Measurements from ENCODE around the gene NUDT1. TPM values are rescaled to one million over a fixed set of nuclear protein-coding genes. Genes with fewer than 3 reads are reported as not detected.

Gene NUDT1
- total RNA-seq, 3 donors from 2014 or later = 83.7 to 105 (median 96.8) TPM

GRCh38 chr7:2225336-2225735 lies 16.7 kb upstream of the NUDT1 start:
- Mint-ChIP-seq H3K4me1 (ENCODE audit: low read depth) (peaks cover 8% of the 10 kb centered on the region), H3K9me3 (no peaks in the 10 kb centered on the region), H3K4me3 (no peak overlapping the region), H3K36me3 (ENCODE audit: insufficient read depth) (peaks cover 28% of the 10 kb centered on the region), H3K27me3 (ENCODE audit: low read depth) (no peaks in the 10 kb centered on the region)
- no peak for DNase-seq
- no peak for ATAC-seq

GRCh38 chr7:2225830-2226229 lies 16.2 kb upstream of the NUDT1 start:
- Mint-ChIP-seq H3K36me3 (ENCODE audit: insufficient read depth) (peaks cover 28% of the 10 kb centered on the region), H3K4me3 (no peak overlapping the region), H3K27me3 (ENCODE audit: low read depth) (no peaks in the 10 kb centered on the region), H3K4me1 (ENCODE audit: low read depth) (peaks cover 10% of the 10 kb centered on the region), H3K9me3 (no peaks in the 10 kb centered on the region)
- ATAC-seq (no peak), DNase-seq (no peak)

GRCh38 chr7:2227699-2228098 lies 14.3 kb upstream of the NUDT1 start:
- Mint-ChIP-seq H3K36me3 (ENCODE audit: insufficient read depth) (peaks cover 23% of the 10 kb centered on the region), H3K4me1 (ENCODE audit: low read depth) (peaks cover 16% of the 10 kb centered on the region), H3K4me3 (no peak overlapping the region), H3K27me3 (ENCODE audit: low read depth) (no peaks in the 10 kb centered on the region), H3K9me3 (no peaks in the 10 kb centered on the region)
- DNase-seq = no peak
- no peak for ATAC-seq

DNA sequence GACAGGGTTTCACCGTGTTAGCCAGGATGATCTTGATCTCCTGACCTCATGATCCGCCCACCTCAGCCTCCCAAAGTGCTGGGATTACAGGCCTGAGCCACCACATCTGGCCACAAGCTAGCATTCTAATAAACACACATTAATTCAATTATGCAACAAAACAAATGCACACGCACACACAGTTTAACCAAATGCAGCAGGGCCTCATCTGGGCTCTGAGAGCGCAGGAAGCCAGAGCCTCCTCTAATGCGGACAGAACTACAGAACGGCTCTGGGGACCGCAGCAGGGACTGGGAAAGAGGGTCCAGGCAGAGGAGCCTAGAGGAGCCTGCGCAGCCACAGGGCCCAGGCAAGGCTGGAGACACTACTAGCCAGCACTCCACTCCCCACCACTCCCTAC lies 13.1 kb upstream of the NUDT1 start:
- no peaks in the 10 kb centered on the region for H3K27me3 Mint-ChIP-seq (ENCODE audit: low read depth)
- no peak overlapping the region for H3K4me3 Mint-ChIP-seq
- DNase-seq = no peak

DNA sequence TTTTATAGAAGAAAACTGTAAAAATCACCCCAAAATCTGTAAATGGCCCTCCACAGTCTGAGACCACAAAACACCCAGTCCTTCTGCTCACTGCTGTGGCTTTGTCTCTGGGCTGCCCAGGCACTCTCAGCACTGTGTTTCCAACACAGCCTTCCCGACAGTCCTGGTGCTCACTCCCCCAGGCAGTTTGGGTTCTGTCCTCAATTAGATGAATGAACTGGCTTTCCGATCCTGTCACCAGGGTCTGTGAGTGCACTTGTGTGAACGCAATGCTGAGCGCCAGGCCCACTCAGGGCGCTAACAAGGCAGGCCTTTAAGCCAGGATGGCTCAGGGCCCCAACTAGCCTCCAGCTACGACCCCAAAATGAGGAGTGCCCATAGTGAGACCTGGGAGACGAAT lies 12.6 kb upstream of the NUDT1 start:
- Mint-ChIP-seq H3K4me1 (ENCODE audit: low read depth) (peaks cover 23% of the 10 kb centered on the region), H3K27me3 (ENCODE audit: low read depth) (no peaks in the 10 kb centered on the region), H3K9me3 (no peaks in the 10 kb centered on the region), H3K4me3 (no peak overlapping the region), H3K36me3 (ENCODE audit: insufficient read depth) (peaks cover 17% of the 10 kb centered on the region)
- DNase-seq = no peak
- no peak for ATAC-seq

More for the DNA sequence above, 13.1 kb upstream of the NUDT1 start:
- no peak for ATAC-seq
- H3K4me1 Mint-ChIP-seq (ENCODE audit: low read depth) = peaks cover 22% of the 10 kb centered on the region
- H3K36me3 Mint-ChIP-seq (ENCODE audit: insufficient read depth) = peaks cover 23% of the 10 kb centered on the region
- no peaks in the 10 kb centered on the region for H3K9me3 Mint-ChIP-seq

DNA sequence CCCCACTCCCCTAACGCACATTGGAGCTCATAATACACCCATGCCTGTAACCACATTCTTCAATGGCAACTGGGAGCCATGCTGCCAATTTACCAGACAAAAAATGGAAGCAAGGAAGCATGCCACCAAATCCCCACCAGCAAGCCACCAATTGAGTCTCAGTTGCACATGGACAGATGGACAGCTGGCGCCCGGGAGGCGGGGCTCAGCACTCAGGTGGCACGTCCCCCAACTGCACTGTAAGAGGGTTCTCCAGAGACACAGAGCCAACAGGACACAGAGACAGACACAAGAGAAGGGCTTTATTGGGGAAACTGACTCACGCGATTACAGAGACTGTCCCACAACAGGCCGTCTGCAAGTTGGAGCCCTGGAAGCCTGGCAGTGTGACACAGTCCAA lies 11.8 kb upstream of the NUDT1 start:
- H3K36me3 Mint-ChIP-seq (ENCODE audit: insufficient read depth) = peaks cover 24% of the 10 kb centered on the region
- no peaks in the 10 kb centered on the region for H3K27me3 Mint-ChIP-seq (ENCODE audit: low read depth)
- DNase-seq = no peak
- no peak for ATAC-seq
- peaks cover 29% of the 10 kb centered on the region for H3K4me1 Mint-ChIP-seq (ENCODE audit: low read depth)
- peak overlapping the region; percentile 35 for H3K4me3 Mint-ChIP-seq
- H3K9me3 Mint-ChIP-seq = no peaks in the 10 kb centered on the region

DNA sequence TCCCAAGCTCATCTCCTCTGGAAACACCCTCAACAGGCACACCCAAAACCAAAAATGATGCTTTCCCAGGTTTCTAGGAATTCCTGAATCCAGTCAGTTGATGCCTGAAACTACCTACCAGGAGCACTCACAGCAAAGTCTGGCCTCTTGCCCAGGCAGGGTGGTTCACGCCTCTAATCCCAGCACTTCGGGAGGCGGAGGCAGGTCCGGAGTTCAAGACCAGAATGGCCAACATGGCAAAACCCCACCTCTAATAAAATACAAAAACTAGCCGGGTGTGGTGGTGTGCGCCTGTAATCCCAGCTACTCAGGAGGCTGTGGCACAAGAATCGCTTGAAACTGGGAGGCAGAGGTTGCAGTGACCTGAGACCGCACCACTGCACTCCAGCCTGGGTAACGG lies 11.1 kb upstream of the NUDT1 start:
- Mint-ChIP-seq H3K36me3 (ENCODE audit: insufficient read depth) (peaks cover 22% of the 10 kb centered on the region), H3K9me3 (no peaks in the 10 kb centered on the region), H3K4me3 (peak overlapping the region; percentile 35), H3K4me1 (ENCODE audit: low read depth) (peaks cover 31% of the 10 kb centered on the region), H3K27me3 (ENCODE audit: low read depth) (no peaks in the 10 kb centered on the region)
- no peak for DNase-seq
- ATAC-seq = no peak

GRCh38 chr7:2231992-2232765 lies 9.8 kb upstream of the NUDT1 start:
- Mint-ChIP-seq H3K9me3 (no peaks in the 10 kb centered on the region), H3K4me3 (peak overlapping the region; percentile 90), H3K36me3 (ENCODE audit: insufficient read depth) (peaks cover 20% of the 10 kb centered on the region), H3K4me1 (ENCODE audit: low read depth) (peaks cover 31% of the 10 kb centered on the region), H3K27me3 (ENCODE audit: low read depth) (no peaks in the 10 kb centered on the region)
- ATAC-seq (peak; percentile 65 to 66), DNase-seq (peak; percentile 10)

GRCh38 chr7:2232766-2233520 lies 9.1 kb upstream of the NUDT1 start, which contains the start of gene MAD1L1:
MAD1L1 (minus strand) TSS chr7:2232945; CDS start chr7:2230133, 2,812 bp downstream.
- H3K36me3 Mint-ChIP-seq (ENCODE audit: insufficient read depth) = peaks cover 22% of the 10 kb centered on the region
- H3K9me3 Mint-ChIP-seq = no peaks in the 10 kb centered on the region
- H3K4me3 Mint-ChIP-seq = peak within 1 kb of the TSS; percentile 90
- ATAC-seq = peak; percentile 94 to 95
- H3K27me3 Mint-ChIP-seq (ENCODE audit: low read depth) = no peaks in the 10 kb centered on the region
- H3K4me1 Mint-ChIP-seq (ENCODE audit: low read depth) = peaks cover 31% of the 10 kb centered on the region
- peak; percentile 86 for DNase-seq

- Mint-ChIP-seq H3K4me1 (ENCODE audit: low read depth) (peaks cover 31% of the 10 kb centered on the region), H3K4me3 (peak overlapping the region; percentile 64), H3K27me3 (ENCODE audit: low read depth) (no peaks in the 10 kb centered on the region), H3K36me3 (ENCODE audit: insufficient read depth) (peaks cover 28% of the 10 kb centered on the region), H3K9me3 (no peaks in the 10 kb centered on the region)
- DNase-seq = no peak
- ATAC-seq = no peak
Observed at GRCh38 chr7:2233926-2234325, 8.1 kb upstream of the NUDT1 start.

DNA sequence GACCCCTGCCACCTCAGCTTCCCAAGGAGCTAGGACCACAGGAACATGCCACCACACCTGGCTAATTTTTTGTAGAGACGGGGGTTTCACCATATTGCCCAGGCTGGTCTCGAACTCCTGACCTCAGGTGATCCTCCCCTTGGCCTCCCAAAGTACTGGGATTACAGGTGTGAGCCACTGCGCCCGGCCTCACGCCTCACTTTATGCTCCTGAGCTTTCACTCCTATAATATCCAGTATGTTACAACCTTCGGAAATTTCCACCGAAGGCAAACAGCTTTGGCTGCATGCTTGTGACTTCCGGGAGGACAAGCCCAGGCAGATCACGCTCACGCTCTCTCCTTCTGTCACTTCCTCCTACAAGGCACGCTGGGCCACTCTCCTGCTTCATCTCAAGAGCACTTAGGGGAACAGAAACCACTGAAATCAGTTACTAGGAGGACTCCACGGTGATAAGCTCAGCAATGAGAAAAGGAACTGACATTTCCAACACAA lies 4.9 kb upstream of the NUDT1 start:
- H3K9me3 Mint-ChIP-seq = no peaks in the 10 kb centered on the region
- DNase-seq (no peak), ATAC-seq (no peak)
- no peak overlapping the region for H3K4me3 Mint-ChIP-seq
- H3K36me3 Mint-ChIP-seq (ENCODE audit: insufficient read depth) = peaks cover 22% of the 10 kb centered on the region
- no peaks in the 10 kb centered on the region for H3K27me3 Mint-ChIP-seq (ENCODE audit: low read depth)
- H3K4me1 Mint-ChIP-seq (ENCODE audit: low read depth) = peaks cover 19% of the 10 kb centered on the region

GRCh38 chr7:2239242-2239641 lies 2.8 kb upstream of the NUDT1 start:
- Mint-ChIP-seq H3K27me3 (ENCODE audit: low read depth) (no peaks in the 10 kb centered on the region), H3K9me3 (no peaks in the 10 kb centered on the region), H3K4me3 (no peak overlapping the region), H3K4me1 (ENCODE audit: low read depth) (peaks cover 16% of the 10 kb centered on the region), H3K36me3 (ENCODE audit: insufficient read depth) (peaks cover 22% of the 10 kb centered on the region)
- ATAC-seq (no peak), DNase-seq (no peak)

DNA sequence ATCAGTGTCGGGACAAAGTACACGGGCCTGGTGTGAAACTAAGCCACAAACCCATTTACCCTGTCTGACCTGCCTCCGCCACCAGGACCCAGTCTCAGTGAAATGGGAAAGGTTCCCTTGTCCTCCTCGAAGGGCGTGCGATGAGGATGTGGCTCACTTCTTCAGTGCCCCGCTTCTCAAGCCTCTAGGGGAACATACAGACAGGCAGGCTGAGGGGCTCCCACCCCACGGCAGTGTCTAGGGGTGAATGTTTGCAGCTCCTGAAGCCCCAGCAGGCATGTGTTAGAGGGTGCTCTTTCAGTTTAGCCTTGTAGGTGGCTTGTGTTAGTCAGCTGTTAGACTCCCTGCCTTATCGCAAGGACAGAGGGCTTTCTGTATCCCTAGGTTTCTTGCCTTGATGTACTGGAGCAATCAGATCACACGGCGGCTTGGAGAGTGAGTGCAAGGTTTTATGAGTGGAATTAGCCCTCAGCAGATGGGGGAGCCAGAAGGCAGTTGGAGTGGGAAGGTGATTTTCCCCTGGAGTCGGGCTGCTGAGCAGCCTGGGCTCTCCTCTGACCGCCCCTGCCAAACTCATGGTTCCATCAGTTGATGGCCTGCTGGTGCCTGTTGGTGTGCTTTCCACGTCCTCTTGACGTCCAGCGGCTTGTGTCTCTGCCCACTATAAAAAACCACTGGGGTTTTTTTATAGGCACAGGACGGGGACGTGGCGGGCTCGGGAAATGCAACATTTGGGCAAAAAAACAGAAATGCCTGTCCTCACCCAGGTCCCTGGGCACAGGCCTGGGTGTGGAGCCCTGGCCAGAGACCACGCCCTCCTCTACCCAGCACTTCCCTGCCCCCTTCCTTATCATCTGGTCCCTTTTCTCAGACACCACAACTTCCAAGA lies 759 bp downstream of the NUDT1 start:
- ATAC-seq (peak; percentile 46 to 54), DNase-seq (no peak)
- Mint-ChIP-seq H3K27me3 (ENCODE audit: low read depth) (no peaks in the 10 kb centered on the region), H3K9me3 (no peaks in the 10 kb centered on the region), H3K4me1 (ENCODE audit: low read depth) (peaks cover 12% of the 10 kb centered on the region), H3K4me3 (peak overlapping the region; percentile 95), H3K36me3 (ENCODE audit: insufficient read depth) (peaks cover 7% of the 10 kb centered on the region)

DNA sequence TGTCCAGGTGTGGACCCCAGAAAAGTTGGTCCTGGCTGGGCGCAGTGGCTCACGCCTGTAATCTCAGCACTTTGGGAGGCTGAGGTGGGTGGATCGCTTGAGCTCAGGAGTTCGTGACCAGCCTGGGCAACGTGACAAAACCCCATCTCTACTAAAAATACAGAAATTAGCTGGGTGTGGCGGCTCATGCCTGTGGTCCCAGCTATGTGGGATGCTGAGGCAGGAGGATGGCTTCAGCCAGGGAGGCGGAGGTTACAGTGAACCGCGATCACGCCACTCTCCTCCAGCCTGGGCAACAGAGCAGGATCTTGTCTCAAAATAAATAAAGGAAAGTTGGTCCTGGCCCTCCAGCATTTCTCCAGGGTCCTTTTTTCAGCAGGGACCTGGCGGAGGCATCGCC lies 1.4 kb downstream of the NUDT1 start:
- DNase-seq (no peak), ATAC-seq (no peak)
- peak overlapping the region; percentile 95 for H3K4me3 Mint-ChIP-seq
- no peaks in the 10 kb centered on the region for H3K27me3 Mint-ChIP-seq (ENCODE audit: low read depth)
- no peaks in the 10 kb centered on the region for H3K9me3 Mint-ChIP-seq
- H3K36me3 Mint-ChIP-seq (ENCODE audit: insufficient read depth) = peaks cover 2% of the 10 kb centered on the region
- peaks cover 17% of the 10 kb centered on the region for H3K4me1 Mint-ChIP-seq (ENCODE audit: low read depth)
